Thyroid gland (tissue), 4 donors: ENCODE results near the gene MSANTD2. TPM values are rescaled to one million over a fixed set of nuclear protein-coding genes. Genes with fewer than 3 reads are reported as not detected.

ENCODE experiments used
- DNase-seq, 2 donors: peaks; one replicate each; pipeline ENCODE4 v3.0.0-alpha.2; 2019
- H3K27ac ChIP-seq, 3 donors: fragments of 200-600 bp; sonication (generic); 1 replicate in 2 of 3; 2 replicates in 1 of 3; pipeline ENCODE4 v1.5.1; 2016 to 2019; ENCODE audit warnings: mild to moderate bottlenecking in 1 of 3, moderate library complexity in 1 of 3
- H3K27me3 ChIP-seq: fragments of 200-600 bp; sonication (generic); one replicate; pipeline ENCODE4 v1.5.1; 2019
- H3K36me3 ChIP-seq, 2 donors: fragments of 200-600 bp; sonication (generic); one replicate each; pipeline ENCODE4 v1.5.1; 2016 to 2019
- H3K4me1 ChIP-seq, 2 donors: fragments of 200-600 bp; sonication (generic); one replicate each; pipeline ENCODE4 v1.5.1; 2017 to 2019
- H3K4me3 ChIP-seq, 3 donors: fragments of 200-600 bp; sonication (generic); replicated peaks in 1 of 3; 1 replicate in 2 of 3; 2 replicates in 1 of 3; pipeline ENCODE4 v1.5.1; 2016; ENCODE audit warnings: mild to moderate bottlenecking in 1 of 3
- H3K9me3 ChIP-seq: fragments of 200-600 bp; sonication (generic); one replicate; pipeline ENCODE4 v1.5.1; 2017
- CTCF ChIP-seq, 6 experiments: fragments of 200-600 bp in 3 of 6; fragments of 450-650 bp in 3 of 6; sonication (generic) in 3 of 6; IDR thresholded peaks; one replicate each; pipeline ENCODE4 v1.5.1; 2016 to 2019; ENCODE audit warnings: antibody characterized with exemption in 6 of 6, mild to moderate bottlenecking in 2 of 6, inconsistent platforms in 1 of 6, moderate library complexity in 1 of 6
- POLR2A ChIP-seq, 2 donors: fragments of 450-650 bp; IDR thresholded peaks; one replicate each; pipeline ENCODE4 v1.6.1; 2017; ENCODE audit warnings: antibody characterized with exemption in 2 of 2, mild to moderate bottlenecking in 2 of 2, moderate library complexity in 1 of 2
- WGBS, 2 donors: methylation state at CpG; one replicate each; pipeline ENCODE4 v1.1.5; 2017; 5-methylcytosine and 5-hydroxymethylcytosine counted together
- intact Hi-C: fragments of 100-400 bp; cut with DNase I; formaldehyde crosslinking; loops from one replicate; pipeline ENCODE4 v1.15.1; 2023
- total RNA-seq, 4 donors: library from RNA; depleted of rRNA; stranded (reverse); fragments of >200 nt; gene quantifications; one replicate each; pipeline ENCODE4 v1.2.3, GENCODE V29; 2016

Gene MSANTD2
- 10 to 100 TPM; 29.1 to 56.1 (median 37.0) TPM for total RNA-seq

GRCh38 chr11:124800226-124800929 lies at the start of gene MSANTD2:
Gene MSANTD2, minus strand, starts transcription at chr11:124800406. Its CDS starts 26 bp downstream, at chr11:124800380.
- H3K4me1 ChIP-seq, result peaks cover 22 to 33% of the 10 kb centered on the region in 2 donors
- WGBS, 2 donors, result 0 to 2% methylated on average over 15 to 30 of the region's 62 CpGs
- TF ChIP-seq POLR2A (IDR thresholded peaks at IDR 0.05), result peak; percentile 52 to 89
- TF ChIP-seq CTCF (IDR thresholded peaks at IDR 0.05), result no peak
- H3K27me3 ChIP-seq, result no peaks in the 10 kb centered on the region
- no peaks in the 10 kb centered on the region for H3K36me3 ChIP-seq
- intact Hi-C loops, result no loop called here
- H3K9me3 ChIP-seq, result no peaks in the 10 kb centered on the region
- H3K4me3 ChIP-seq, result peak within 1 kb of the TSS; percentile 54 to 86 (median 72)
- H3K27ac ChIP-seq, result peak within 1 kb of the TSS; percentile 95 to 98 (median 98)
- peak; percentile 78 to 80 for DNase-seq

GRCh38 chr11:124846070-124846673 lies 46.0 kb upstream of the MSANTD2 start:
- TF ChIP-seq CTCF (IDR thresholded peaks at IDR 0.05) (no peak), POLR2A (IDR thresholded peaks at IDR 0.05) (no peak)
- WGBS, 2 donors, result 20 to 26% methylated on average over 11 of the region's 11 CpGs
- Histone ChIP-seq H3K36me3 (no peaks in the 10 kb centered on the region), H3K27ac (no peak overlapping the region), H3K4me1 (peaks cover 0 to 13% of the 10 kb centered on the region in 2 donors), H3K27me3 (peaks cover 10% of the 10 kb centered on the region), H3K9me3 (no peaks in the 10 kb centered on the region), H3K4me3 (no peak overlapping the region)
- intact Hi-C loops, result no loop called here
- no peak for DNase-seq

GRCh38 chr11:124844664-124845079 lies 44.5 kb upstream of the MSANTD2 start:
- Histone ChIP-seq H3K4me1 (peaks cover 3 to 16% of the 10 kb centered on the region in 2 donors), H3K4me3 (no peak overlapping the region), H3K9me3 (no peaks in the 10 kb centered on the region), H3K36me3 (no peaks in the 10 kb centered on the region), H3K27me3 (peaks cover 10% of the 10 kb centered on the region), H3K27ac (no peak overlapping the region)
- WGBS, 2 donors, result 20 to 36% methylated on average over 8 of the region's 8 CpGs
- TF ChIP-seq CTCF (IDR thresholded peaks at IDR 0.05) (no peak), POLR2A (IDR thresholded peaks at IDR 0.05) (no peak)
- no peak for DNase-seq
- intact Hi-C loops, result no loop called here

- Histone ChIP-seq H3K4me1 (peaks cover 12 to 25% of the 10 kb centered on the region in 2 donors), H3K36me3 (no peaks in the 10 kb centered on the region), H3K27me3 (peaks cover 10% of the 10 kb centered on the region), H3K27ac (no peak overlapping the region), H3K9me3 (no peaks in the 10 kb centered on the region), H3K4me3 (no peak overlapping the region)
- 10 to 17% methylated on average over 8 of the region's 8 CpGs for WGBS, 2 donors
- intact Hi-C loops, result no loop called here
- no peak for DNase-seq
- TF ChIP-seq CTCF (IDR thresholded peaks at IDR 0.05) (no peak), POLR2A (IDR thresholded peaks at IDR 0.05) (no peak)
Measured at GRCh38 chr11:124843616-124843910, 43.4 kb upstream of the MSANTD2 start.

- no peak overlapping the region for H3K4me3 ChIP-seq
- peak; percentile 49 to 52 for DNase-seq
- H3K27me3 ChIP-seq, result peaks cover 10% of the 10 kb centered on the region
- TF ChIP-seq CTCF (IDR thresholded peaks at IDR 0.05), result no peak
- no peak for TF ChIP-seq POLR2A (IDR thresholded peaks at IDR 0.05)
- H3K36me3 ChIP-seq, result no peaks in the 10 kb centered on the region
- no peaks in the 10 kb centered on the region for H3K9me3 ChIP-seq
- peaks cover 12 to 25% of the 10 kb centered on the region in 2 donors for H3K4me1 ChIP-seq
- H3K27ac ChIP-seq, result no peak overlapping the region
- intact Hi-C loops, result no loop called here
- WGBS, 2 donors, result 36 to 38% methylated on average over 4 of the region's 4 CpGs
Measured at GRCh38 chr11:124842305-124842704, 42.1 kb upstream of the MSANTD2 start.
